CD4-positive, alpha-beta T cell treated with Interleukin-21 for 1 hour (primary cell): Measurements from ENCODE around the gene MGLL.

Experiments used
- DNase-seq: peaks from one replicate; pipeline ENCODE4 v3.0.0-alpha.2; 2020

MGLL gene

DNA sequence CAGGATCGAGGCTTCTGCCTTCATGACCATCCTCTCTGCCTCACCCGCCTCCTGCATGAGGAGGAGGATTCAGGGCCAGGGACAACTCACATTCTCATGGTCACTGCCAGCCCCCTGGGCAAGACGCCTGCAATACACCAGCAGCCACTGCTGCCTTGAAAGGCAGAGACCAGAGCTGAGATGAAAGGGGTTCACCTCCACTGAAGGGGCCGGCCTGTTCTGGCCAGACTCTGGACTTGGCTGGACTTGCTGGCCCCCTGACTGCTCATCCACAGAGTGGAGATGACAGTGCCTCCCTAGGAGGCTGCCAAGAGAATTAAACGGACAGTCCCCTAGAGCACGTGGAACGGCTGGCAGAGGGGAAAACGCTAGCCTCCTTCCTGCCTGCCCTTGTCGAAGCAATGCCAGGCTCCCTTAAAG, 35.2 kb downstream of the MGLL start:
- DNase-seq: no peak

DNA sequence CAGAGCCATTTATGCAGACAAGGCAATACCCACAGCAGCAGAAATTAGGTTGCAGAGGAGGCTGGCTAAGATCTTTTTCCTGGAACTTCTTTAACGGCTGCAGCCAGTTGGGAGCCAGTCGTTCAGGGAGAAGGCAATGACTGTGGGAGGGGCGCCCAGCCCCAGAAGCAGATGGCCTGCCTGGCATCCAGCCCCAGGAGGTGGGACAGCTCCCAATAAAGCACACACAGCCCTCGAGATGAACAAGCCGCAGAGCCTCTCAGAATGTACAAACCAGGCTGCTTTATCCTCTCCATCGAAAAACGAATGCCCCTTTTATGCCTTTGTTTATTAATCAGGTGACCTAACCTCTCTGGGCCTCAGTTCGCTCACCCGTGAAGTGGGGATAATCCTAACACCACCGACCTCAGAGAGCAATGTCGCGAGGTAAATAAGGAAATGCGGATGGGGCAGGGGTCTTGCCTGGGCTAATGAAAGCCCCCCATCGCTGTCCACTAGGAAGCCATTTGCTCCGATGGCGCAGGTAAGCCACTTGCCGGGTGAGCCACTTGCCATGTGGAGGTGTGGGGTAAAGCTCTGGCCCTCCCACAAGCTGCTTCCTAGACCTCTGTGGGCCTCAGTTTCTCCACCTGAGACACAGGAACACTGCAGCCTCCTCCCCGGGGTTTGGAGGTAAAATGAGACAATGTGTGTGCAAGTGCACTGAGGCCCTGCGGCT, 35.8 kb downstream of the MGLL start:
- no peak for DNase-seq

DNA sequence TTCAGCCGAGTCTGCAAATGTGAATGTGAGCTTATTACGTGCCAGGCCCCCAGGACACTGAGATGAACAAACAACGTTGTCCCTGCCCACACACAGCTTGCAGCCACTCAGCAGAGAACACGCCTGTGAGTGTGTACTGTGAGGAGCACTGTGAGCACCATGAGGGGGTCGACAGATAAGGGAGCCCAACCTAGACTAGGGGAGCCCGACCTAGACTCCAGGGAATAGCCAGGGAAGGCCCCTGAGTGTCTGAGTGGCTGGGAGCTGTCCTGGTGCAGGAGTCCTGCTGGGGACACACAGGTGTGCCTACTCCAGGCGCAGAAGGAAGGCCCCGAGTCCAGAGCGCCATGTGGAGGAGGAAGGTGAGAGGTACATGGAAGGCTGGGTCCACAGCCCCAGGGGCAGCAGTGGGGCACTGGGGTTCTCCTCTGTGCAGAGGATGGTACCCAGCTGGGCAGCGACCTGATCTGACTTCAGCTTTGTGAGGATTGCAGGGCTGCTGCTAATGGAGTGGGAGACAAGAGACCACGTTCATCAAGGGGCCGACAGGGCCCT, 36.5 kb downstream of the MGLL start:
- no peak for DNase-seq

DNA sequence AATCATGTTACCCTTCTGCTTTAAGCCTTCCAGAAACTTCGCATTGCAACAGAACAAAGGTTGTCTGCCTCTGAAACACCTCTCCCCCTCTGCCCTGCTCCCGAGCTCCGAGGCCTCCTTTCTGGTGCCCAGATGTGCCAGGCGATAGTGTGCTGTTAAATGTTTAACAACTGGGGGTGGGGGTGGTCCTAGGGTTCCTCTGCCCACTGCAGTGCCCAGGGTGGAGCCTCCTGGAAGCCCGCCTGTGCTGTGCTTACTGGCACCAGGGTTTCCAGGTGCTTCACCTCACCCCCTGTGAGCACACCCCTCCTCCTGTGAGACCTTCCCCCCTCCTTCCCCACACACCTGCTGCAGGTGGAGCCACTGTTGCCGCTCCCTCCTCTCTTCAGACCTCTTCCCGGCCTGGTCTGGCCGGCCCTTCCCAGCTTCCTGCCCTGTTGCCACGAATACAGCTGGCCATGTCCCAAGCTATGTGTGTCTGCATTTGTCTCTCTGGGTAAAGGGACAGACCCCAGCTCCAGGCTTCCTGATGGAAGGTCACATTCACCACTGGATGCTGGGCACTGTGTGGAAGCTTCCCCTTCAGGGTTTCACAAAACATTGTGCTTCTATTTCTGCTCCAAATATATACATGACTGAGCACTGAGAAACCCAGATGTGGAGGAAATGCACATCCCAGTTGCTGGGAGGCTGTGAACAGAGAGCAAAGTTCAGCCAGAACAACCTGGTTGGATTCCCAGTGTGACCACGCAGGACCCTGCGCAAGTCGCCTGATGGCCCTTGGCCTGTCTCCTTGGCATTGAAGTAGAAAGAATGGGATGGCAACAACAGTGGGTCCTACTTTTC, 37.2 kb downstream of the MGLL start:
- no peak for DNase-seq

DNA sequence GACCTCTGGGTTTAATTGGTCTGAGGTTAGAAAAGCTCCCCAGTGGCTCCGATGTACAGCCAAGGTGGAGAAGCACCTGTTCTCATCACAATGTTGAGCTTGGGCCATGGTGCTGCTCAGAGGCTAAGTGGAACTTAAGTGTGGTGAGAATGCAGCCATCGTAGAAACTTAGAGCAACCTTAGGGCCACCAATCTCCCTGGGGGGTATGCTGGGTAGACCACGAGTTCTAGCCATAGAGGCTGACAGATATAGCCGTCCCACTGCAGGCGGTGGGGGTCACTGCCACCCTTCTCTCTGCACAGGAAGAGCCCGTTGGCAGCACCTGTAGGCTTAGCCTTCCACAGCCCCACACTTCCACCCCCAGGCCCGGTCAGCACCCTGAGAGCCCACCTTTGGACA, 38.0 kb downstream of the MGLL start:
- no peak for DNase-seq

DNA sequence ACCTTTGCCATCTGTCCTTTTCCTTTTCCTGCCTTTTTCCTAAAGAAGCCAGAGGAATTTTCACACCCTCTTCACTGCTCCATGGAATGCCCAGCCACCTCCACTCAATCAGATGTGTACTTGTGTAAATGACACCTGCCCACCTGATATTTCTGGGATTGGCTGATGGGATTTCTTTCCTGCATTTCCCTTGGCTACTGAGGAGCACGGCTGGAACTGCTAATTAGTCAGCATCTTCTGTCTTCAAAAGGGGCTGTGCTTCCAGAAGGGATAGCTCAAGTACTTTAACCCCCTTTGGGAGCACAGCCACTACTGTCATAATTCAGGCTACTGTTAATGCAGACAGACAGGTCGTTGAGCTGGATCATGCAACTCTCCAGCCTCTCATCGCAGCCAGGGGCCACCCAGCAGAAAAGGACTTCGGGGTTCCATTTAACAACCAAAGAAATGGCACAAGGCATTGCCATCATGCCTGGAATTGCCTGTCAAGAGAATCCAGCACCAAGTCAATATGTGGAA, 38.6 kb downstream of the MGLL start:
- no peak for DNase-seq

DNA sequence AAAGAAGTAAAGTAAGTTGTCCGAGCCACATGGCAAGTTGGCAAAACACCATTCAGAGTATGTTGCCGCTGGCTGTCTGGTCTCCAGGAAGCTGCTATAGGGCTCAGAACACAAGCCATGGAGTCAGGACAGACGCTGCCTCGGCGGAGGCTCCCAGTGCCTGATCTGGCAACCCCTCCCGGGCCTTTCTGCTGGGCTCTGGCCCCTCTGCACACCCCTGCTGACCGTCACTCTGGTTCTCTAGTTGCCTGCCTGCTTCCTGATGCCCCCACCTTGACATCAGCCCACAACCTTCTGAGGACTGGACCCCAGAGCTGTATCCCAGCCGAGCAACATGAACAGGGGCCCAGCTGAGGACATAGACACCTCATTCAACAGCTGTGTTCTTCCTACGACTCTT, 39.1 kb downstream of the MGLL start:
- DNase-seq: no peak

DNA sequence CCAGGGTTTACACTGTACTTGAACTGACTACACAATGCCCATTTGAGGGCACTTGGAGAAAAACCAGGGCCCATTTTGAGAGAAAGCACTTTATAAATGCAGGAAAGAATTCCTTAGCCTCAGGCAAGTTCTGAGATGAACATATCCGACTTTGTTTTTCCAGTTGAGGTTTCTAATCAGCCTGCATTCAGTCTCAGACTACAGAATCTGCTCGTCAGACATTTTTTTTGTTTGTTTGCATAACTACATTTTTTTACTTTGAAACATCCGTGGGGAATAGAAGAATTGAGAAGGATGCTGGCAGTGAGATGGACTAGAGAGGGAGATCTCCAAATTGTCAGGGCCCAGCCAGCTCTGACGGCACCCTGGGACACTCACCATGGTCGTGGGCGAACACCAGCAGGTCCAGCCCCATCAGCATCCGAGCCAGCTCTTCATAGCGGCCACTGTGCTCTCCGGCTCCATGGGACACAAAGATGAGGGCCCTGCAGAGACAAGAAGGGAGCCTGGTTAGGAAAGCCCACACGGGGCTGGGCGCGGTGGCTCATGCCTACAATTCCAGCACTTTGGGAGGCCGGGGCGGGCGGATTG, 40.8 kb downstream of the MGLL start:
- DNase-seq: no peak

DNA sequence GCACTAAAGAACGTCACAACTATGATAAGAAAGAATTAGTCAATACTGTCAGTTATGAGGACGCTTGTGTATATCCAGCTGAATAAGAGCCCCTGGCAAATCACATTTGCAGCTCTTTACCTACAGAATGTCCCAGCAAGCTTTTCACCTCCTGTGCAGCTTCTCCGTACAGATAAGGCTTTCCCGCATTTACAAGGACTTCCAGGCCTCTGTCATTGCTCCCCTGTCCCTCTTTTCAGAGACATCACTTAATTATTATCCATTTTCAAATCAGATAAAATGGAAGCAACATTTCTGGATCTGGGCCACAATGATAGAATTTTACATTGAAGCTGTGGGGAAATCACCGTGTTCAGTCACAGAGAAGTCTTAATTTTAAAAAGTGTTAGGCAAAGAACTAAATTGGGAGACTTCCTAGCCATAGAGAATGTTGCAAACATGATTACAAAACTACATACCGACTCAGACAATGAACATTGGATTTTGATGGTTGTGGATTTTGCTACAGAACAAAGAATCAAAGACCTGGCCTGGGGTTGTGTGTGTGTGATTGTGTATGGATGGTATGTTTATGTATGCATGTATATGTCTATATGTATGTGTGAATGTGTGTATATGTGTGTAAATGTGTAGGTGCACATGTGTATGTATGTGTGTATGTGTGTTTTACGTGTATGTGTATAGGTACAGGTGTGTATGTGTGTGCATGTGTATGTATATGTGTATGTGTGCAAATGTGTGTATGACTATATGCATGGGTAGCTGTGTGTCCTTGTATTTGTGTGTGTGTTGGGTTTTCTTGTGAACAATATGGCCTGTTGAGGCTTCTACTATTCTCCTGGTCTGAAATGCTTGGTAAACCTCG, 41.5 kb downstream of the MGLL start:
- no peak for DNase-seq

DNA sequence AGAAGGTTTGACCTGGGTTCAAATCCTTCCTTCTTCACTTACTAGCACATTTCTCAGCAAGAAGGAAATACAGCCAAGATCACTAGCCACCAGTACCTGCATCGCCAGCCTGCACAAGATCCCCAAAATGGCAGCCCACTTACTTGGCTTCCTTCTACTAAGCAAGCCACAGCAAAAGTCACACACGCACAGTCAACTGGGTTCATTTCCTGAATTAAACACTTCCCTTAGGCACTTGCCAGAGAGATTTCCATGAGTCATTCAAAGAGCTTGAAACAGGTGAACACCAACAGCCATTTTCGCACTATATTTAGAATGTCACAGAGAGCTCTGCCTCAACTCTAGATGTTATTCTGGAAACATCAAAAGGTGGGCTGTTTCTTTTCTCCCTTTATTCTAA, 42.6 kb downstream of the MGLL start:
- no peak for DNase-seq

DNA sequence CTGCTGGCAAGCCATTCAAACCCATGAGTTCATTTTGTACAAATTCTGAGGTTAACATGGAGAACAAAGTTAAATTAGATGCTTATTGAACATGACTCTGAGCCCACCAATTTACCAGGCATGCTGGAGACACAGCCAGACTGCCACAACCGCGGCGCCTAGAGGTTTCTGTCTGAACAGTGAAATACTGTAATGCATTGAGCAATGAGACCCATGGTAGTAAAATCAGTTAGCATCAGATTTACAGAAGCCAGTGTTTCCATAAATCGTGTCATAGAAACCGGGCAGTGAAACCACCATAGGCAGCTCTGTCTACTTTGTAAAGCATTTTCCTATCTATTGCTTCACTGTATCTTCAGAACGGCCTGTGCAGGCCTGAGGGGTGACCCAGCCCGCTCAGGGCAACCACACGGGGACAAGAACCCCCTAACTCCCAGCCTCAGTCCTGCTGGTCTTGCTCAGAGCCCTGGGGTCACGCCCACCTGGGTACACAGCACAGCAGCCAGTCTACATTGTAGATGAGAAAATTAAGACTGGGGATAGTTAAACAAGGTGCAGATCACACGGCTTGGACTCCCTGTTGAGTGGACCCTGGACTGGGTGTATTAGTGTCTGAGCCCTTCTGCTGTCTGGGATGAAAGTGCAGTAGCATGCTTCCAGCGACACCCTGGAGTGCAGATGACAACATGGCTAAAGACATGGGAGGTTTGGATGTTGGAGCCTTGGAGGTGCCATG, 44.2 kb downstream of the MGLL start:
- DNase-seq: no peak

DNA sequence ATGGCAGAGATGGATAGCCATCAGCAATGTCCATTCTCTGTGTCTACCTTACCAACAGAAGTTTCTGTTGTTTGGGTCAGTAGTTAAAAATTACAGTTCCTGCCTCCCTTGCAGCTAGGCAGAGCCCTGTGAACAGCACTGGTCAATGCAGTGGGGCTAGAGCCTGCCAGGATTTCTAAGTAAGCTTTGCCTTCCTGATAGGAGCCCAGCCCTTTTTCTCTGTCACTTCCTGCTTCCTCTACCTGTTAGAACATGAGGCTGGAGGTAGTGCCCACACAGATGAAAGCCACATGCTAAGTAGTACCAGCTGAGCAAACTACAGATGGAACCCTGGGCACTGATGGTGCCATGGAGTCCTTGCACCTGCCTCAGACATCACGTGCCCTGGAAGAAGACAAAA, 45.0 kb downstream of the MGLL start:
- no peak for DNase-seq

DNA sequence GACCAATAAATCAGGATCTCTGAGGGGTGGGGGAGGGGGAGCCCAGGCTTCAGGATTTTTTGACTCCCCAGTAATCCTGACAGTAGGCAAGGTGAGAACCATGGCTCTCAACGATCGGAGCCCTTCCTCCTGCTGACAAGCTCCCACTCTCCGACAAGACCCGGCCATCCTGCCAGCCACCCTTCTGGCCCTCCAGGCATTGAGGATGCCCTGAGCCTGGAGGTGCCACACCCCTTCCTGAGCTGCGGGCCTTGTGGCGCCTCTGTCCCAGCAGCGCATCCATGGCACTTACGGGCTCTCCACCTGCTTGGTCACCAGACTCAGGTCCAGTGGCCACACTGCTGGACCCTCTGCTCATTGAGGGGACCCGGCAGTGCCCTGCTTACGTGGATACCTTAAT, 46.0 kb downstream of the MGLL start:
- no peak for DNase-seq

DNA sequence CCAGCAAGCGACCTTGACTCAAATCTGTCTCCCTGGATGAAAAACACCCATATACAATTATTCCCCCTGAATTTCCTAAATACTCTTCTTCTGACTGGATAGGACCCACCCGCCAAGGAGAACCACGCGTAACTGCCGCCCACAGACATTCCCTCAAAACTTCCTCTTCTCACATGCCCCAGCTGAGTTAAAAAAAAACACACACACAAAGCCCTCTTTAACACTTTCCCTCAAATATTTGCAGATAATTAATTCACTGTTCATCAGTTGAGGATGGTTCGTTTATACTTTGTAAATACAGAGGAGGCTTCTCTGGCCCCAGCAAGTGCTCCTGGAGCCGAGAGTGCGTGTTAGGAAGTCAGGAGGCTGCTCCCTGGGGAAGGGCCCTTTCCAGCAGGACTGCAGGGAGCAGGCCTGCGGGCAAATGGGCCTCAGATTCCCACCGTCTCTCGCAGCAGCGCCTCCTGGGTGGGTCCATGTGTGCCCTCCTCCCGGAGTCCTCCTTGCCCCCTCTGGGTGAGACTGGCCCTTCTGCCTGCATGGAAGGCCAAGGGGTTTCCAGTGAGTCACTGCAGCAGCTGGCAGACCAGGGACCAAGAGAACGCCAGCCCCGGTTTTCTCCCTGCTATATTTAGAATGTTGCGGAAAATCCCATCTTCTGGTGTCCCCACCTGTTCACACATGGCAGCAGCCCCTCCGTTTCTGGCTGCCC, 46.8 kb downstream of the MGLL start:
- DNase-seq: no peak

DNA sequence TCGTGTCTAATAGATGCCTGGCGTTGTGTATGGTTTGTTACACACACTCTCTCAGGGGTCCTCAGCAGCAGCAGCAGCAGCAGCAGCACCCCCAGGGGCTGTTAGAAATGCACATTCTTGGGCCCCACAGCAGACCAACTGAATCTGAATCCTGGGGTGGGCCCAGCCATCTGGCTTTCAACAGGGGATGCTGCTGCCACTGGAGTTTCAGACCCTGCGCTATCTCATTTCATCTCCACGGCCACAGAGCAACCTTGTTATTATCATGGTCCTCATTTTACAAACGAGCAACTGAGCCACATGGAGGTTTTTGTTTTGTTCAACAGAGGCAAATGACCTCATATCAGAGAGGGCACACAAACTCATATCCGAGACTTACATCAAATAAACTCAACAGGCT, 47.7 kb downstream of the MGLL start:
- DNase-seq: no peak

DNA sequence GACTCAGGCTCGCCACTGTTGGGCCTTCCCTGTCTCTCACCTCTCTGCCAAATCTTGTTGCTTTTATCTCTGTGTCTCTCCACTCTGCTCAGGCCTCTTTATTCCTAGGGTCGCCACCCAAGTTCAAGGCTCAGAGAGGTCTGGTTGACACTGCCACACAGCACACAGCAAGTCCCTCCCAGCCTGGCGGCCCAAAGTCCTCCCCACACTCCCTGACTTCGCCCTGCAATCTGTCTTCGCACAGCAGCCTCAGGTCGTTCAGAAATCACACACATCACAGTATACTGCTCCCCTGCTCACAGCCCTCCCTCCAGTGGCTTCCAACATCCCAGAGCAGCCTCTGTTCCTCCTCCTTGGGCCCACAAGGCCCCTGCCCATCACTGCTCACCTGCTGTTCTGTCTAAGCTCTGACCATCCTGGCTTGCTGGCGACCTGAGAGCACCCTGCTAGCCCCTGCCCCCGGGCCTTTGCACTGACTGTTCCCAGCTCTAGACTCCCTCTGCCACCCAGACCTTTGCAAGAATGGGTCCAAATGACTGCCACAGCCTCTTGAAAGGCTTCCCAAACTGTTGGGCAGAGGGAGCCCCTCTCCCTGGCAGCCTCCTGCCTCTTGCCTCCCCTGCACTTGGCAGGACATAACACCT, 48.4 kb downstream of the MGLL start:
- DNase-seq: no peak

DNA sequence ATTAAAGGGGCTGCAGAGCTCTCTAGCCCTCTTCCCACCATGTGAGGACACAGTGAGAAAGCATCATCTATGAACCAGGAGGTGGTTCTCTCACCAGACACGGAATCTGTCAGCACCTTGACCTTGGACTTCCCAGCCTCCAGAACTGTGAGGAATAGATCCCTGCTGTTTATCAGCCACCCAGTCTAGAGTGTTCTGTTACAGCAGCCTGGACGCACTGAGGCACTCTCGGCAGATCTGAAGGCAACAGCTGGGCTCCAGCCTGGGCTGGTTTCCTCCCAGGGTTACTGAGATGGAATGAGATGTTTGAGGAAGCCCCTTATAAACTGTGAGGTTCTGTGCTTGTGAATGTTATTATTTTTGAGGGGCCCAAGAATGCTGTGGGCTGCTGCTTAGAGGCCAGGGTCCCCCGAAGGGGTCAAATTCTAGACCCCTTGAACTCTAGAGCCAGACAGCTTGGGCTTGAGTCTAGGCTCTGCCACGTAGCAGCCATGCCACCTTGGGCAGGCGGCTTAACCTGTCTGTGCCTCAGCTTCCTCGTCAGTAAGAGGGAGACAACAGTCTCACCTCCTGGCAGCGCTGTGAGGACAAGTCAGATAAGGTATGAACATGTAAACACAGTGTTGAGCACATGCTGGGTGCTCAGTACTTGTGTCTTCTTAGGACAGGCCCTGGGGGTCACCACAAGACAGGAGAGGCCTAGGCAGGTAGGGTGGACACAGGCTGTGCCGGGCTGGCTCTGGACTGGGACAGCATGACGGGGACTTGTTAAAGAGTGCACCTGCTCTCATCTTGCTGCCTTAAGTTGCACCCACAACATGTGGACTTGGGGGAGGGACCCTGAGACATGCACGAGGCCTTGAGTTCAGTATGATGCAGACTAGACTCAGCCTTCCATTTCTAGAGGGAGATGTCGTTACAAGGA, 49.2 kb downstream of the MGLL start:
- no peak for DNase-seq

DNA sequence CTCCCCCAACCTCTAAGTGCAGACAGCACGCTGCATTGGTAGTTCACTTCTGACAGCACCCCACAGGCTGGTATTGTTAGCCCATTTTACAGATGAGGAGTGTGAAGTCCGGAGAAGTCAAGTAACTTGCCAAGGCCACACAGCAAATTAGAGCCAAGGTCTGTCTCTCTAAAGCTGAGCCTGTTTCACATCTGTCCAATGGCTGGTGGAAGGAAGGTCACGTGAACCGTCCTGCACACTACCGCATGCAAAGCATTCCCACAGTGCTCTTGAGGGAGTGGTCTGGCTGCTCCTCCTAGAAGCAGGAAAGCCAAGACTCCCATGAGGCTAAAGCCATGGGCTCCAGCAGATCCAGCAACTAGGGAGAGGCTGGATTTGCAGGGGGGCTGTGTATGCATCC, 50.0 kb downstream of the MGLL start:
- no peak for DNase-seq

DNA sequence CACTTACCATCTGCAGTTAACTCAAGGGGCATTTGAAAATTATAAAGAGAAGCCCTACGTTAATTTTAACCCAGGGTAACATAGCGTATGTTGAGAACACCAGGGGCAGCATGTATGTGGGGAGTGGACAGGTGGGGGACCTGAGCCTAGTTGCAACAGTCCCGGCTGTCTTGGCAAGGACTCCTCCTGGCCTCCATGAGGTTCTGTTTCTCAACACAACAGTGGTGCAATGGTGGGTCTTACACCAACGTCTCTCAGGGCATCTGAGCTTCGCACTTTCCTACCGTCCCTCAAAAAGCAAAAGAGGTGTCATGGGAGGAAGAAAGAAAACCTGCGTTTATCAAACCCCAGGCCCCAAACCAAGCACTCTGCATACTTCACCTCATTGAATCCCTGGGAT, 50.6 kb downstream of the MGLL start:
- no peak for DNase-seq
